Muscle of leg (tissue), 11 donors: ENCODE results near the gene PLCD1. TPM values are rescaled to one million over a fixed set of nuclear protein-coding genes. Genes with fewer than 3 reads are reported as not detected.
A peak's percentile ranks its signal among the peaks of the same experiment; 100 is the strongest.

ENCODE experiments used
- DNase-seq: peaks from one replicate; pipeline ENCODE4 v3.0.0; 2013
- H3K27ac ChIP-seq: one replicate; pipeline ENCODE4 v1.5.1; 2013; ENCODE audit warnings: mild to moderate bottlenecking, low read length, control low read depth
- H3K27me3 ChIP-seq: one replicate; pipeline ENCODE4 v1.6.1; 2013; ENCODE audit warnings: low read length; ENCODE audit not compliant: control insufficient read depth, insufficient read depth
- H3K36me3 ChIP-seq: one replicate; pipeline ENCODE4 v1.6.1; 2013; ENCODE audit warnings: low read length; ENCODE audit not compliant: control insufficient read depth, insufficient read depth
- H3K4me1 ChIP-seq: one replicate; pipeline ENCODE4 v1.6.1; 2013; ENCODE audit warnings: low read length; ENCODE audit not compliant: control insufficient read depth, insufficient read depth
- H3K4me3 ChIP-seq: one replicate; pipeline ENCODE4 v1.5.1; 2013; ENCODE audit warnings: low read length, control low read depth
- H3K9me3 ChIP-seq: replicated peaks from 2 replicates; pipeline ENCODE4 v1.6.1; 2013; ENCODE audit warnings: low read depth, low read length; ENCODE audit not compliant: control insufficient read depth
- WGBS: methylation state at CpG from one replicate; pipeline ENCODE4 v1.1.5; 2013; ENCODE audit warnings: missing lambda C conversion rate; ENCODE audit not compliant: insufficient coverage; 5-methylcytosine and 5-hydroxymethylcytosine counted together
- polyA plus RNA-seq, 8 donors: library from polyadenylated mRNA; unstranded; fragments of 120-200 nt; gene quantifications; one replicate each; pipeline versions ENCODE4 v1.2.1 to v1.2.3, GENCODE V29; 2013; ENCODE audit warnings: inconsistent platforms in 1 of 8, low replicate concordance in 1 of 8; ENCODE audit not compliant: insufficient read length in 8 of 8, insufficient read depth in 1 of 8
- total RNA-seq: library from RNA; stranded (reverse); fragments of 120-200 nt; gene quantifications from one replicate; pipeline ENCODE4 v1.2.4, GENCODE V29; 2013

PLCD1 gene
- total and polyA plus RNA-seq, 9 donors, result 7.9 to 16.4 (median 10.9) TPM

GRCh38 chr3:38008191-38008701 lies 21.2 kb downstream of the PLCD1 start:
- peaks cover 5% of the 10 kb centered on the region for H3K4me1 ChIP-seq
- H3K27ac ChIP-seq, result no peak overlapping the region
- no peaks in the 10 kb centered on the region for H3K27me3 ChIP-seq
- no peaks in the 10 kb centered on the region for H3K9me3 ChIP-seq
- peaks cover 50% of the 10 kb centered on the region for H3K36me3 ChIP-seq
- no peak for DNase-seq
- H3K4me3 ChIP-seq, result no peak overlapping the region
- 92% methylated on average over 14 of the region's 19 CpGs for WGBS

GRCh38 chr3:38007754-38008090 lies 21.7 kb downstream of the PLCD1 start:
- Histone ChIP-seq H3K27ac (no peak overlapping the region), H3K4me3 (no peak overlapping the region), H3K9me3 (no peaks in the 10 kb centered on the region), H3K4me1 (peaks cover 5% of the 10 kb centered on the region), H3K27me3 (no peaks in the 10 kb centered on the region), H3K36me3 (peaks cover 50% of the 10 kb centered on the region)
- 100% methylated on average over 1 of the region's 7 CpGs for WGBS
- DNase-seq, result no peak

GRCh38 chr3:38006445-38006995 lies 22.9 kb downstream of the PLCD1 start:
- H3K27me3 ChIP-seq, result no peaks in the 10 kb centered on the region
- H3K27ac ChIP-seq, result no peak overlapping the region
- 92% methylated on average over 11 of the region's 16 CpGs for WGBS

GRCh38 chr3:38006031-38006430 lies 23.4 kb downstream of the PLCD1 start:
- Histone ChIP-seq H3K4me3 (no peak overlapping the region), H3K36me3 (peaks cover 63% of the 10 kb centered on the region)
- 97% methylated on average over 4 of the region's 5 CpGs for WGBS

More at GRCh38 chr3:38006445-38006995, 22.9 kb downstream of the PLCD1 start:
- Histone ChIP-seq H3K4me1 (peaks cover 5% of the 10 kb centered on the region), H3K9me3 (no peaks in the 10 kb centered on the region), H3K4me3 (no peak overlapping the region), H3K36me3 (peaks cover 60% of the 10 kb centered on the region)
- DNase-seq, result no peak

GRCh38 chr3:38005076-38006020 lies 24.1 kb downstream of the PLCD1 start:
- no peak for DNase-seq
- no peak overlapping the region for H3K27ac ChIP-seq

More at GRCh38 chr3:38006031-38006430, 23.4 kb downstream of the PLCD1 start:
- DNase-seq, result no peak
- Histone ChIP-seq H3K9me3 (no peaks in the 10 kb centered on the region), H3K27ac (no peak overlapping the region), H3K4me1 (peaks cover 5% of the 10 kb centered on the region), H3K27me3 (no peaks in the 10 kb centered on the region)

GRCh38 chr3:38004415-38005075 lies 24.9 kb downstream of the PLCD1 start:
- no peaks in the 10 kb centered on the region for H3K27me3 ChIP-seq
- peaks cover 5% of the 10 kb centered on the region for H3K4me1 ChIP-seq
- H3K36me3 ChIP-seq, result peaks cover 63% of the 10 kb centered on the region
- 88% methylated on average over 13 of the region's 14 CpGs for WGBS
- H3K9me3 ChIP-seq, result no peaks in the 10 kb centered on the region
- no peak overlapping the region for H3K27ac ChIP-seq
- peak; percentile 74 for DNase-seq
- H3K4me3 ChIP-seq, result no peak overlapping the region

More at GRCh38 chr3:38005076-38006020, 24.1 kb downstream of the PLCD1 start:
- no peak overlapping the region for H3K4me3 ChIP-seq
- peaks cover 5% of the 10 kb centered on the region for H3K4me1 ChIP-seq
- H3K9me3 ChIP-seq, result no peaks in the 10 kb centered on the region
- WGBS, result 65% methylated on average over 8 of the region's 15 CpGs
- peaks cover 62% of the 10 kb centered on the region for H3K36me3 ChIP-seq
- no peaks in the 10 kb centered on the region for H3K27me3 ChIP-seq

- H3K4me3 ChIP-seq, result no peak overlapping the region
- H3K27me3 ChIP-seq, result no peaks in the 10 kb centered on the region
- H3K9me3 ChIP-seq, result no peaks in the 10 kb centered on the region
- WGBS, result 79% methylated on average over 11 of the region's 11 CpGs
- DNase-seq, result no peak
- H3K27ac ChIP-seq, result no peak overlapping the region
- H3K4me1 ChIP-seq, result peaks cover 8% of the 10 kb centered on the region
- peaks cover 67% of the 10 kb centered on the region for H3K36me3 ChIP-seq
Measured at GRCh38 chr3:38003817-38004414, 25.5 kb downstream of the PLCD1 start.

- Histone ChIP-seq H3K27me3 (no peaks in the 10 kb centered on the region), H3K36me3 (peaks cover 63% of the 10 kb centered on the region), H3K27ac (no peak overlapping the region), H3K4me3 (no peak overlapping the region), H3K9me3 (no peaks in the 10 kb centered on the region), H3K4me1 (peaks cover 12% of the 10 kb centered on the region)
- no peak for DNase-seq
- no CpG with 5 or more reads among the region's 7 CpGs for WGBS
Measured at GRCh38 chr3:38003371-38003816, 26.0 kb downstream of the PLCD1 start.

- 80% methylated on average over 3 of the region's 9 CpGs for WGBS
- Histone ChIP-seq H3K4me1 (peaks cover 17% of the 10 kb centered on the region), H3K27ac (no peak overlapping the region), H3K36me3 (peaks cover 58% of the 10 kb centered on the region), H3K4me3 (no peak overlapping the region), H3K27me3 (no peaks in the 10 kb centered on the region), H3K9me3 (no peaks in the 10 kb centered on the region)
- no peak for DNase-seq
Measured at GRCh38 chr3:38002940-38003339, 26.5 kb downstream of the PLCD1 start.
